ENCODE measurements around the gene TBL1XR1.

GRCh38 chr3:177089110-177089509, 108.2 kb downstream of the TBL1XR1 start:
- TF ChIP-seq ZNF121 (CRISPR knock-in tag; IDR thresholded peaks at IDR 0.05), result no peak
- TF ChIP-seq ZC3H4 (CRISPR knock-in tag; IDR thresholded peaks at IDR 0.05; ENCODE audit: borderline replicate concordance), result no peak
- no peak for TF ChIP-seq ZNF549 (CRISPR knock-in tag; IDR thresholded peaks at IDR 0.05)
- TF ChIP-seq, protein P1, sequence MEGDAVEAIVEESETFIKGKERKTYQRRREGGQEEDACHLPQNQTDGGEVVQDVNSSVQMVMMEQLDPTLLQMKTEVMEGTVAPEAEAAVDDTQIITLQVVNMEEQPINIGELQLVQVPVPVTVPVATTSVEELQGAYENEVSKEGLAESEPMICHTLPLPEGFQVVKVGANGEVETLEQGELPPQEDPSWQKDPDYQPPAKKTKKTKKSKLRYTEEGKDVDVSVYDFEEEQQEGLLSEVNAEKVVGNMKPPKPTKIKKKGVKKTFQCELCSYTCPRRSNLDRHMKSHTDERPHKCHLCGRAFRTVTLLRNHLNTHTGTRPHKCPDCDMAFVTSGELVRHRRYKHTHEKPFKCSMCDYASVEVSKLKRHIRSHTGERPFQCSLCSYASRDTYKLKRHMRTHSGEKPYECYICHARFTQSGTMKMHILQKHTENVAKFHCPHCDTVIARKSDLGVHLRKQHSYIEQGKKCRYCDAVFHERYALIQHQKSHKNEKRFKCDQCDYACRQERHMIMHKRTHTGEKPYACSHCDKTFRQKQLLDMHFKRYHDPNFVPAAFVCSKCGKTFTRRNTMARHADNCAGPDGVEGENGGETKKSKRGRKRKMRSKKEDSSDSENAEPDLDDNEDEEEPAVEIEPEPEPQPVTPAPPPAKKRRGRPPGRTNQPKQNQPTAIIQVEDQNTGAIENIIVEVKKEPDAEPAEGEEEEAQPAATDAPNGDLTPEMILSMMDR (CRISPR knock-in tag; IDR thresholded peaks at IDR 0.05), result no peak
- TF ChIP-seq, protein P2, sequence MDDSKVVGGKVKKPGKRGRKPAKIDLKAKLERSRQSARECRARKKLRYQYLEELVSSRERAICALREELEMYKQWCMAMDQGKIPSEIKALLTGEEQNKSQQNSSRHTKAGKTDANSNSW (CRISPR knock-in tag; IDR thresholded peaks at IDR 0.05; ENCODE audit: borderline replicate concordance), result no peak
- TF ChIP-seq ADNP (CRISPR knock-in tag; IDR thresholded peaks at IDR 0.05), result no peak
- no peak for TF ChIP-seq CBX5 (CRISPR knock-in tag; IDR thresholded peaks at IDR 0.05; ENCODE audit: borderline replicate concordance)
- no peak for TF ChIP-seq BCL6 (CRISPR knock-in tag; IDR thresholded peaks at IDR 0.05)
- TF ChIP-seq FOXK1 (CRISPR knock-in tag; IDR thresholded peaks at IDR 0.05; ENCODE audit: borderline replicate concordance, low read depth), result no peak
